CD4-positive, alpha-beta T cell treated with Interleukin-15 for 4 hours (primary cell): ENCODE results near the gene NRCAM.

Experiments used
- DNase-seq: peaks from one replicate; pipeline ENCODE4 v3.0.0-alpha.2; 2020; ENCODE audit warnings: low spot score

The NRCAM gene

GRCh38 chr7:108129018-108129965, 326.9 kb downstream of the NRCAM start:
- DNase-seq: no peak

GRCh38 chr7:108128514-108128913, 327.7 kb downstream of the NRCAM start:
- DNase-seq: no peak

- no peak for DNase-seq
Measured at GRCh38 chr7:108127461-108127860, 328.8 kb downstream of the NRCAM start.

- no peak for DNase-seq
Measured at GRCh38 chr7:108124820-108125219, 331.4 kb downstream of the NRCAM start.

- DNase-seq: no peak
Measured at GRCh38 chr7:108122181-108122580, 334.1 kb downstream of the NRCAM start.

- no peak for DNase-seq
Measured at GRCh38 chr7:108120933-108121332, 335.3 kb downstream of the NRCAM start.

GRCh38 chr7:108120196-108120595, 336.0 kb downstream of the NRCAM start:
- DNase-seq: no peak

GRCh38 chr7:108118959-108119358, 337.3 kb downstream of the NRCAM start:
- DNase-seq: no peak

GRCh38 chr7:108114117-108114841, 342.0 kb downstream of the NRCAM start:
- no peak for DNase-seq

GRCh38 chr7:108112683-108113082, 343.6 kb downstream of the NRCAM start:
- no peak for DNase-seq

GRCh38 chr7:108109221-108109908, 346.9 kb downstream of the NRCAM start:
- no peak for DNase-seq

- DNase-seq: no peak
Measured at GRCh38 chr7:108108131-108108530, 348.1 kb downstream of the NRCAM start.

- DNase-seq: no peak
Measured at GRCh38 chr7:108104324-108104723, 351.9 kb downstream of the NRCAM start.

- no peak for DNase-seq
Measured at GRCh38 chr7:108103558-108104298, 352.5 kb downstream of the NRCAM start.

- no peak for DNase-seq
Measured at GRCh38 chr7:108102671-108103312, 353.4 kb downstream of the NRCAM start.

GRCh38 chr7:108101759-108102158, 354.5 kb downstream of the NRCAM start:
- no peak for DNase-seq

- DNase-seq: no peak
Measured at GRCh38 chr7:108099713-108100112, 356.5 kb downstream of the NRCAM start.

- DNase-seq: no peak
Measured at GRCh38 chr7:108097703-108098102, 358.5 kb downstream of the NRCAM start.
